ENCODE data around the gene MEAK7.

GRCh38 chr16:84485255-84486010 lies 19.0 kb downstream of the MEAK7 start:
- TF ChIP-seq CTCF (IDR thresholded peaks at IDR 0.05) (no peak), POLR2A (IDR thresholded peaks at IDR 0.05) (no peak)

Data from testis (tissue), 2 donors.